ENCODE results near the gene KTI12. TPM values are rescaled to one million over a fixed set of nuclear protein-coding genes. Genes with fewer than 3 reads are reported as not detected.
A peak's percentile ranks its signal among the peaks of the same experiment; 100 is the strongest.

Gene KTI12
- total RNA-seq, 2 donors from 2014 or later: 17.6 to 27.8 TPM

- peaks cover 7% of the 10 kb centered on the region for H3K36me3 Mint-ChIP-seq
- no peaks in the 10 kb centered on the region for H3K9me3 Mint-ChIP-seq
- peaks cover 38 to 56% of the 10 kb centered on the region in 2 donors for H3K27me3 Mint-ChIP-seq
- DNase-seq (ENCODE audit: low spot score) (no peak), ATAC-seq (no peak)
- H3K4me3 Mint-ChIP-seq: peak overlapping the region; percentile 70
- peaks cover 10 to 16% of the 10 kb centered on the region in 2 donors for H3K4me1 Mint-ChIP-seq (ENCODE audit: low read depth in 2 of 2)
- no peak overlapping the region for H3K27ac Mint-ChIP-seq
Observed at GRCh38 chr1:51989582-51990477, 43.8 kb downstream of the KTI12 start.

GRCh38 chr1:51988254-51988653 lies 45.4 kb downstream of the KTI12 start:
- Mint-ChIP-seq H3K36me3 (peaks cover 7% of the 10 kb centered on the region), H3K4me1 (ENCODE audit: low read depth in 2 of 2) (peaks cover 10 to 16% of the 10 kb centered on the region in 2 donors), H3K9me3 (no peaks in the 10 kb centered on the region), H3K27ac (no peak overlapping the region), H3K4me3 (no peak overlapping the region), H3K27me3 (peaks cover 33 to 48% of the 10 kb centered on the region in 2 donors)
- DNase-seq (ENCODE audit: low spot score): no peak
- ATAC-seq: no peak

- Mint-ChIP-seq H3K27me3 (peaks cover 18 to 33% of the 10 kb centered on the region in 2 donors), H3K27ac (no peak overlapping the region), H3K4me3 (no peak overlapping the region), H3K9me3 (no peaks in the 10 kb centered on the region), H3K36me3 (peaks cover 7% of the 10 kb centered on the region), H3K4me1 (ENCODE audit: low read depth in 2 of 2) (peaks cover 10 to 13% of the 10 kb centered on the region in 2 donors)
- ATAC-seq (no peak), DNase-seq (ENCODE audit: low spot score) (no peak)
Observed at GRCh38 chr1:51986718-51987117, 46.9 kb downstream of the KTI12 start.

- Mint-ChIP-seq H3K27ac (no peak overlapping the region), H3K4me3 (no peak overlapping the region), H3K27me3 (peaks cover 4 to 5% of the 10 kb centered on the region in 2 donors), H3K4me1 (ENCODE audit: low read depth in 2 of 2) (no peaks in the 10 kb centered on the region), H3K9me3 (no peaks in the 10 kb centered on the region), H3K36me3 (no peaks in the 10 kb centered on the region)
- ATAC-seq: no peak
- DNase-seq (ENCODE audit: low spot score): no peak
Observed at GRCh38 chr1:51982161-51982560, 51.4 kb downstream of the KTI12 start.

Other genes with a start within 250 kb of the KTI12 start
- 100 to 1,000 TPM; 173 to 204 TPM for gene NRDC, start 155.1 kb downstream of the KTI12 start, total RNA-seq
- under 1 TPM; 0.05 to 0.08 TPM for gene RAB3B, start 43.1 kb downstream of the KTI12 start, total RNA-seq
- gene TXNDC12, start 21.4 kb upstream of the KTI12 start, total RNA-seq: 10 to 100 TPM; 32.0 to 50.2 TPM
- 10 to 100 TPM; 24.2 to 29.9 TPM for gene BTF3L4, start 22.5 kb upstream of the KTI12 start, total RNA-seq
- 1 to 10 TPM; 1.1 to 2.9 TPM for gene ZFYVE9, start 108.3 kb upstream of the KTI12 start, total RNA-seq

Data from natural killer cell treated with Interleukin-12 subunit alpha and Interleukin-12 subunit beta and Interleukin-15 and Interleukin-18, amount 100 ng/mL, for 72 hours (primary cell).